Erythroblast (primary cell): Measurements from ENCODE around the gene TSFM.

Experiments used
- GATA1 ChIP-seq: IDR thresholded peaks from 2 replicates; pipeline ENCODE4 v1.6.1; 2011; ENCODE audit warnings: low read depth, mild to moderate bottlenecking, control low read depth, low read length, moderate library complexity
- POLR2A ChIP-seq: IDR thresholded peaks from 2 replicates; pipeline ENCODE4 v1.6.1; 2011; ENCODE audit warnings: mild to moderate bottlenecking, low read length

GRCh38 chr12:57765698-57766463, 16.7 kb upstream of the TSFM start:
- TF ChIP-seq POLR2A (no peak), GATA1 (no peak)
